Measurements from ENCODE around the gene PCDHA7. TPM values are rescaled to one million over a fixed set of nuclear protein-coding genes. Genes with fewer than 3 reads are reported as not detected.
"Not testable (repeated sequence)": the region's sequence is repeated elsewhere in the genome, so short reads cannot be mapped to it uniquely, and the experiment has no call there.

Gene PCDHA7, protein sequence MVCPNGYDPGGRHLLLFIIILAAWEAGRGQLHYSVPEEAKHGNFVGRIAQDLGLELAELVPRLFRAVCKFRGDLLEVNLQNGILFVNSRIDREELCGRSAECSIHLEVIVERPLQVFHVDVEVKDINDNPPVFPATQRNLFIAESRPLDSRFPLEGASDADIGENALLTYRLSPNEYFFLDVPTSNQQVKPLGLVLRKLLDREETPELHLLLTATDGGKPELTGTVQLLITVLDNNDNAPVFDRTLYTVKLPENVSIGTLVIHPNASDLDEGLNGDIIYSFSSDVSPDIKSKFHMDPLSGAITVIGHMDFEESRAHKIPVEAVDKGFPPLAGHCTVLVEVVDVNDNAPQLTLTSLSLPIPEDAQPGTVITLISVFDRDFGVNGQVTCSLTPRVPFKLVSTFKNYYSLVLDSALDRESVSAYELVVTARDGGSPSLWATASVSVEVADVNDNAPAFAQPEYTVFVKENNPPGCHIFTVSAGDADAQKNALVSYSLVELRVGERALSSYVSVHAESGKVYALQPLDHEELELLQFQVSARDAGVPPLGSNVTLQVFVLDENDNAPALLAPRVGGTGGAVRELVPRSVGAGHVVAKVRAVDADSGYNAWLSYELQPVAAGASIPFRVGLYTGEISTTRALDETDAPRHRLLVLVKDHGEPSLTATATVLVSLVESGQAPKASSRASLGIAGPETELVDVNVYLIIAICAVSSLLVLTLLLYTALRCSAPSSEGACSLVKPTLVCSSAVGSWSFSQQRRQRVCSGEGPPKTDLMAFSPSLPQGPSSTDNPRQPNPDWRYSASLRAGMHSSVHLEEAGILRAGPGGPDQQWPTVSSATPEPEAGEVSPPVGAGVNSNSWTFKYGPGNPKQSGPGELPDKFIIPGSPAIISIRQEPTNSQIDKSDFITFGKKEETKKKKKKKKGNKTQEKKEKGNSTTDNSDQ
- not detected for polyA plus RNA-seq (2012; ENCODE audit: insufficient read depth, insufficient read length)

DNA sequence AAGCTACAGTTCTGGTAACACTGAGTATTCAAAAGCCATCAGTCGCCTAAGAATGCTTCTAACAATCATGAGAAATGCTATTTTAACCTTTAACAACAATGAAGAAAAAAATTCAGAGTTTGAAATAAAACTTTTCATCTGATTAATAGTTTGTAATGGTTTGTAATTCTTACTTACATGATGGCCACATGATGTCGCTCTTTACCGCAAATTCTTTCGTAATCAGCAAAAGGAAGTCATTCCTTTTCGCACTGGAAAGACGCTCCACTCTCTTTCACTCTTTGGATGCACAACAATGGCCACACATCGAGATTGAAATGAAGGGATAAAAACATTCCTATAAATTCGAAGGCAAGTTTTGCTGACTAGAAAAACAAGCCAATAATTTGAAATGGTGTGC, at the start of gene PCDHA7:
Gene PCDHA7, plus strand, starts transcription at position 277 of the 400 bp plus-strand sequence. Its CDS starts 115 bp downstream, at position 392.
- H3K4me3 ChIP-seq (ENCODE audit: low read length): no peak within 1 kb of the TSS
- DNase-seq (ENCODE audit: low read depth, low spot score): no peak

DNA sequence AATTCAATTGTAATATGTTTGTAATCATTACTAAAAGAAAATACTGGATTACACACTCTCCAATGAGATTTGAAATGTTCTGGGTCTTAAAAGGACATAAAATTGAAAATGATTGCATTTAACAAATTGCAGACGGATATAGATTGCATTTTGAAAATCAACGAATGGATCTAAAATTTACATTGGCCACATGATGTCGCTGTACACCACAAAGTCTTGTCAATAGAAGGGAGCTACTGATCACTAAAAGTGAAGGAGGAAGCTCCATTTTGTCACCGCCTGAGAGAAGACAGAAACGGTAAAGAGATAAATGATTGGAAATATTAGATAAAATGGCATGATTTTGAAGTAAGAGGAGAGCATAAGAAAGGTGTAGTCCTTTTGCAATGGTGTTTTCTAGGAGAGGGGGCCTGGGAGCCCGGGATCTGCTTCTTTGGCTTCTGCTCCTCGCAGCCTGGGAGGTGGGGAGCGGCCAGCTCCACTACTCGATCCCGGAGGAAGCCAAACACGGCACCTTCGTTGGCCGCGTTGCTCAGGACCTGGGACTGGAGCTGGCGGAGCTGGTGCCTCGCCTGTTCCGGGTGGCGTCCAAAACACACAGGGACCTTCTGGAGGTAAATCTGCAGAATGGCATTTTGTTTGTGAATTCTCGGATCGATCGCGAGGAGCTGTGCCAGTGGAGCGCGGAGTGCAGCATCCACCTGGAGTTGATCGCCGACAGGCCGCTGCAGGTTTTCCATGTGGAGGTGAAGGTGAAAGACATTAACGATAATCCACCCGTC, 48.0 kb upstream of the PCDHA7 start, which contains the start of gene PCDHA1:
Gene PCDHA1, plus strand, starts transcription at position 236 of the 782 bp plus-strand sequence.
- no peak within 1 kb of the TSS for H3K4me3 ChIP-seq (ENCODE audit: low read length)
- DNase-seq (ENCODE audit: low read depth, low spot score): no peak

GRCh38 chr5:140787422-140787821, 46.6 kb upstream of the PCDHA7 start:
- DNase-seq (ENCODE audit: low read depth, low spot score); H3K4me3 ChIP-seq (ENCODE audit: low read length): not testable (repeated sequence)

DNA sequence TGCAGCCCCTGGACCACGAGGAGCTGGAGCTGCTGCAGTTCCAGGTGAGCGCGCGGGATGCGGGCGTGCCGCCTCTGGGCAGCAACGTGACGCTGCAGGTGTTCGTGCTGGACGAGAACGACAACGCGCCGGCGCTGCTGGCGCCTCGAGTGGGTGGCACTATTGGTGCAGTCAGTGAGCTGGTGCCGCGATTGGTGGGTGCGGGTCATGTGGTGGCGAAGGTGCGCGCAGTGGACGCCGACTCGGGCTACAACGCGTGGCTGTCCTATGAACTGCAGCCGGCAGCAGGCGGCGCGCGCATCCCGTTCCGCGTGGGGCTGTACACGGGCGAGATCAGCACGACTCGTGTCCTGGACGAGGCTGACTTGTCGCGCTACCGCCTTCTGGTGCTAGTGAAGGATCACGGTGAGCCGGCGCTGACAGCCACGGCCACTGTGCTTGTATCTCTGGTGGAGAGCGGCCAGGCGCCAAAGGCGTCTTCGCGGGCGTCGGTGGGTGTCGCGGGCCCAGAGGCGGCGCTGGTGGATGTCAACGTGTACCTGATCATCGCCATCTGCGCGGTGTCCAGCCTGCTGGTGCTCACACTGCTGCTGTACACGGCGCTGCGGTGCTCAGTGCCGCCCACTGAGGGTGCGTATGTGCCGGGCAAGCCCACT, 46.1 kb upstream of the PCDHA7 start:
- not testable (repeated sequence) for DNase-seq (ENCODE audit: low read depth, low spot score)

DNA sequence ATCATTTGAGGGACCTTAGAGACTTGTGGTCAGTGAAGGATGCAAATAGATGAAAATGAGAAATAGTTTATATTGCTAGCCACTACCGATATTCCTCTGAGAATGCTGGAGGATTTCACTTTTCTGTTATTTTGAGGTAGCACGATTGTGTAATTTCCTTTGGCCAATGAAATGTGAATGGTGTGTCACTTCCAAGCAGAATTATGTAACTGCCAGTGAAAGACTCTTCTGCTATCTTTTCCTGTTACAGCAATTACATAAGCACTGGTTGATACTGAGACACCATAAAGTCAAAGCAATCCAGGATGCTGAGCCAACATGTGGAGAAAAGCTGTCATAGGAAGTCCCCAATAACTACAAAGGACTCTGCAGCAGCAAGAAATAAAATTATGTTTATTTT, 43.0 kb upstream of the PCDHA7 start:
- no peak overlapping the region for H3K4me3 ChIP-seq (ENCODE audit: low read length)
- no peak for DNase-seq (ENCODE audit: low read depth, low spot score)

More for the DNA sequence above, 46.1 kb upstream of the PCDHA7 start:
- H3K4me3 ChIP-seq (ENCODE audit: low read length): not testable (repeated sequence)

- no peak for DNase-seq (ENCODE audit: low read depth, low spot score)
- no peak within 1 kb of the TSS for H3K4me3 ChIP-seq (ENCODE audit: low read length)
Measured at GRCh38 chr5:140794595-140795258, 39.3 kb upstream of the PCDHA7 start, which contains the start of gene PCDHA2. Gene PCDHA2, plus strand, starts transcription at chr5:140794852.

DNA sequence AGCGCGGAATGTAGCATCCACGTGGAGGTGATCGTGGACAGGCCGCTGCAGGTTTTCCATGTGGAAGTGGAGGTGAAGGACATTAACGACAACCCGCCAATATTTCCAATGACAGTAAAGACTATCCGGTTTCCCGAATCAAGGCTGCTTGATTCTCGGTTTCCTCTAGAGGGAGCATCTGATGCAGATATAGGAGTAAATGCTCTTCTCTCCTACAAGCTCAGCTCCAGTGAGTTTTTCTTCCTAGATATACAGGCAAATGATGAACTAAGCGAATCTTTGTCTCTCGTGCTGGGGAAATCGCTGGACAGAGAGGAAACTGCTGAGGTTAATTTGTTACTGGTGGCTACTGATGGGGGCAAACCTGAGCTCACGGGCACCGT, 38.8 kb upstream of the PCDHA7 start:
- no peak overlapping the region for H3K4me3 ChIP-seq (ENCODE audit: low read length)
- DNase-seq (ENCODE audit: low read depth, low spot score): no peak

- not testable (repeated sequence) for DNase-seq (ENCODE audit: low read depth, low spot score); H3K4me3 ChIP-seq (ENCODE audit: low read length)
Measured at GRCh38 chr5:140796072-140796717, 37.9 kb upstream of the PCDHA7 start.

DNA sequence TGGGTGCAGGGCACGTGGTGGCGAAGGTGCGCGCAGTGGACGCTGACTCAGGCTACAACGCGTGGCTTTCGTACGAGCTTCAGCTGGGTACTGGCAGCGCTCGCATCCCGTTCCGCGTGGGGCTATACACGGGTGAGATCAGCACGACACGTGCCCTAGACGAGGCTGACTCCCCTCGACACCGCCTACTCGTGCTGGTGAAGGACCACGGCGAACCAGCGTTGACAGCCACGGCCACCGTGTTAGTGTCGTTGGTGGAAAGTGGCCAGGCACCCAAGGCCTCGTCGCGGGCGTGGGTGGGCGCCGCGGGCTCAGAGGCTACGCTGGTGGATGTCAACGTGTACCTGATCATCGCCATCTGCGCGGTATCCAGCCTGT, 37.4 kb upstream of the PCDHA7 start:
- no peak for DNase-seq (ENCODE audit: low read depth, low spot score)
- no peak overlapping the region for H3K4me3 ChIP-seq (ENCODE audit: low read length)

DNA sequence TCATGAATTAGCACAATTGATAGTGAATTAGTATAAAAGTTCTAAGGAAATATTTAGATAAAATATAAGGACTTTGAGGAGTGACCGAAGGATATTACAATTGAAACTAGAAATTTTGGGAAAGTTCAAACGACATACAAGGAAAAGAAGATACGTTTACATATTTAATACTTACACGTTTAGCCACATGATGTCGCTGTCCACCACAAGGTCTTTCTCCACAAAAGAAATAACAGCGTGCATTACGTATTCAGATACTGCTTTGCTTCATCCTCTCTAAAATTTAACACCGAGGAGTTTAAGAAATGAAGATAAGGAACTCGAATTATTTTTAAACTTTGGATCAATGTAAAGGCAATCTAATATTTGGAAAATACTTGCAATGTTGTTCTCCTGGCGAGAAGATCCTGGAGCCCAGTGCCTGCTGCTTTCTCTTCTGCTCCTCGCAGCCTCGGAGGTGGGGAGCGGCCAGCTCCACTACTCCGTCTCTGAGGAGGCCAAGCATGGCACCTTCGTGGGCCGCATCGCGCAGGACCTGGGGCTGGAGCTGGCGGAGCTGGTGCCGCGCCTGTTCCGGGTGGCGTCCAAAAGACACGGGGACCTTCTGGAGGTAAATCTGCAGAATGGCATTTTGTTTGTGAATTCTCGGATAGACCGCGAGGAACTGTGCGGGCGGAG, 33.1 kb upstream of the PCDHA7 start, which contains the start of gene PCDHA3:
Gene PCDHA3, plus strand, starts transcription at position 242 of the 678 bp plus-strand sequence.
- H3K4me3 ChIP-seq (ENCODE audit: low read length): no peak within 1 kb of the TSS
- DNase-seq (ENCODE audit: low read depth, low spot score): no peak

DNA sequence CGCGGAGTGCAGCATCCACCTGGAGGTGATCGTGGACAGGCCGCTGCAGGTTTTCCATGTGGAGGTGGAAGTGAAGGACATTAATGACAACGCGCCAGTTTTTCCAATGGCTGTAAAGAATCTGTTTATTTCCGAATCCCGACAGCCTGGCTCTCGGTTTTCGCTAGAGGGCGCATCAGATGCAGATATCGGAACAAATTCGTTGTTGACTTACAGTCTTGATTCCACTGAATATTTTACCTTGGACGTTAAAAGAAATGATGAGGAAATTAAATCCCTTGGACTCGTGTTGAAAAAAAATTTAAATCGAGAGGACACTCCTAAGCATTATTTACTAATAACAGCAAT, 32.6 kb upstream of the PCDHA7 start:
- DNase-seq (ENCODE audit: low read depth, low spot score): no peak
- H3K4me3 ChIP-seq (ENCODE audit: low read length): no peak overlapping the region

- H3K4me3 ChIP-seq (ENCODE audit: low read length); DNase-seq (ENCODE audit: low read depth, low spot score): not testable (repeated sequence)
Measured at GRCh38 chr5:140802381-140802780, 31.7 kb upstream of the PCDHA7 start.

- no peak for DNase-seq (ENCODE audit: low read depth, low spot score)
- H3K4me3 ChIP-seq (ENCODE audit: low read length): no peak overlapping the region
Measured at GRCh38 chr5:140802781-140803271, 31.2 kb upstream of the PCDHA7 start.

DNA sequence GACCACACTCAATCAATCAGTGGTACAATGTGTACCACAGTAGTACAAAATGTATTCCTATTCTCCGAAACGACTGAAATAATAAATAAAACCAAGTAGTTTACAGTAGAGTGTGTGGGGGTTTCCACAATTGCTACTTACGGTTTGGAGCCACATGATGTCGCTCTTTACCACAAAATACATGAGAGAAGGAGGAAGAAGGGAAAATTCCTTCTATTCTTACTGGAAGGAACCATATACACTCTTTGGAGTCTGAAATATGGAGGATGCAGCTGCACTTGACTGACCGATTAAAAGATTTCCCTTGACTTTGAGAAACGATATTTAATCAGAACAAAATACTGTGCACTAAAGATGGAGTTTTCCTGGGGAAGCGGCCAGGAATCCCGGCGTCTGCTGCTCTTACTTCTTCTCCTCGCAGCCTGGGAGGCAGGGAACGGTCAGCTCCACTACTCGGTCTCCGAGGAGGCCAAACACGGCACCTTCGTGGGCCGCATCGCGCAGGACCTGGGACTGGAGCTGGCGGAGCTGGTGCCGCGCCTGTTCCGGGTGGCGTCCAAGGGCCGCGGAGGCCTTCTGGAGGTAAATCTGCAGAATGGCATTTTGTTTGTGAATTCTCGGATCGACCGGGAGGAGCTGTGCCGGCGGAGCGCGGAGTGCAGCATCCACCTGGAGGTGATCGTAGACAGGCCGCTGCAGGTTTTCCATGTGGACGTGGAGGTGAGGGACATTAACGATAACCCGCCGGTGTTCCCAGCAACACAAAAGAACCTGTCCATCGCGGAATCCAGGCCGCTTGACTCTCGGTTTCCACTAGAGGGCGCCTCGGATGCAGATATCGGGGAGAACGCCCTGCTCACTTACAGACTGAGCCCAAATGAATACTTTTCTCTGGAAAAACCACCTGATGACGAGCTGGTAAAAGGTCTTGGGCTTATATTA, 27.0 kb upstream of the PCDHA7 start, which contains the start of gene PCDHA4:
Gene PCDHA4, plus strand, starts transcription at position 235 of the 942 bp plus-strand sequence.
- no peak for DNase-seq (ENCODE audit: low read depth, low spot score)
- no peak within 1 kb of the TSS for H3K4me3 ChIP-seq (ENCODE audit: low read length)

DNA sequence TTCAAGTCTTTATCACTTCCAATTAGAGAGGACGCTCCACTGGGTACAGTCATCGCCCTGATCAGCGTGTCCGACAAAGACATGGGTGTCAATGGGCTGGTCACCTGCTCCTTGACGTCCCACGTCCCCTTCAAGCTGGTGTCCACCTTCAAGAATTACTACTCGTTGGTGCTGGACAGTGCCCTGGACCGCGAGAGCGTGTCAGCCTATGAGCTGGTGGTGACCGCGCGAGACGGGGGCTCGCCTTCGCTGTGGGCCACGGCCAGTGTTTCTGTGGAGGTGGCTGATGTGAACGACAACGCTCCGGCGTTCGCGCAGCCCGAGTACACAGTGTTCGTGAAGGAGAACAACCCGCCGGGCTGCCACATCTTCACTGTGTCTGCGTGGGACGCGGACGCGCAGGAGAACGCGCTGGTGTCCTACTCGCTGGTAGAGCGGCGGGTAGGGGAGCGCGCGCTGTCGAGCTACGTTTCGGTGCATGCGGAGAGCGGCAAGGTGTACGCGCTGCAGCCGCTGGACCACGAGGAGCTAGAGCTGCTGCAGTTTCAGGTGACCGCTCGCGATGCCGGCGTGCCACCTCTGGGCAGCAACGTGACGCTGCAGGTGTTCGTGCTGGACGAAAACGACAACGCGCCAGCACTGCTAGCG, 25.7 kb upstream of the PCDHA7 start:
- DNase-seq (ENCODE audit: low read depth, low spot score); H3K4me3 ChIP-seq (ENCODE audit: low read length): not testable (repeated sequence)
